HG02981 (cell line): ENCODE data around the gene LRG1.

Experiments used
- ATAC-seq: cut with Tn5 transposase; IDR thresholded peaks from one replicate; pipeline ENCODE4 v1.9.1; 2021; ENCODE audit warnings: mild to moderate bottlenecking, moderate library complexity; ENCODE audit not compliant: unreplicated experiment

LRG1 gene

DNA sequence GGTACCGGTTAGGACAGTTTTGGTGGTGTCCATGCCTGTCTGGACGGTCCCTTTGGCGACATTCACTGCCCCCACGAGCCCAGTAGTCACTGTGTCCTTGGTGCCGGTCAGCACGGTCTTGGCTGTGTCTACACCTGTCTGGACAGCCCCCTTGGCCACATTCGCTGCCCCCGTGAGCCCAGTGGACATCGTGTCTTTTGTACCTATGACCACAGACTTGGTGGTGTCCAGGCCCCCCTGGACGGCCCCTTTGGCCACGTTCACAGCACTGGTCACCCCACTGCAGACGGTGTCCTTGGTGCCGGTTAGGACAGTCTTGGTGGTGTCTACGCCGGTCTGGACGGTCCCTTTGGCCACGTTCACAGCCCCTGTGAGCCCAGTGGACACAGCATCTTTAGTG lies 27.8 kb downstream of the LRG1 start:
- no peak for ATAC-seq

DNA sequence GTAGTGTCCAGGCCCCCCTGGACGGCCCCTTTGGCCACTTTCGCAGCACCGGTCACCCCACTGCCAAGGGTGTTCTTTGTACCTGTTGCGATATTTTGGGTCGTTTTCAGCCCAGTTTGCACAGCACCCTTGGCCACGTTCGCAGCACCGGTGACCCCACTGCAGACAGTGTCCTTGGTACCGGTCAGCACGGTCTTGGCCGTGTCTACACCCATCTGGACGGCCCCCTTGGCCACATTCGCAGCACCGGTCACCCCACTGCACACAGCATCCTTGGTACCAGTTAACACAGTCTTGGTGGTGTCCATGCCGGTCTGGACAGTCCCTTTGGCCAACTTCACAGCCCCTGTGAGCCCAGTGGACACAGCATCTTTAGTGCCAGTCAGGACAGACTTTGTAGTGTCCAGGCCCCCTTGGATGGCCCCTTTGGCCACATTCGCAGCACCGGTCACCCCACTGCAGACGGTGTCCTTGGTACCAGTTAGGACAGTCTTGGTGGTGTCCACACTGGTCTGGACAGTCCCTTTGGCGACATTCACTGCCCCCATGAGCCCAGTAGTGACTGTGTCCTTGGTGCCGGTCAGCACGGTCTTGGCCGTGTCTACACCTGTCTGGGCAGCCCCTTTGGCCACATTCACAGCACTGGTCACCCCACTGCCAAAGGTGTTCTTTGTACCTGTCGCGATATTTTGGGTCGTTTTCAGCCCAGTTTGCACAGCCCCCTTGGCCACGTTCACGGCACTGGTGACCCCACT lies 28.4 kb downstream of the LRG1 start:
- ATAC-seq, result no peak

DNA sequence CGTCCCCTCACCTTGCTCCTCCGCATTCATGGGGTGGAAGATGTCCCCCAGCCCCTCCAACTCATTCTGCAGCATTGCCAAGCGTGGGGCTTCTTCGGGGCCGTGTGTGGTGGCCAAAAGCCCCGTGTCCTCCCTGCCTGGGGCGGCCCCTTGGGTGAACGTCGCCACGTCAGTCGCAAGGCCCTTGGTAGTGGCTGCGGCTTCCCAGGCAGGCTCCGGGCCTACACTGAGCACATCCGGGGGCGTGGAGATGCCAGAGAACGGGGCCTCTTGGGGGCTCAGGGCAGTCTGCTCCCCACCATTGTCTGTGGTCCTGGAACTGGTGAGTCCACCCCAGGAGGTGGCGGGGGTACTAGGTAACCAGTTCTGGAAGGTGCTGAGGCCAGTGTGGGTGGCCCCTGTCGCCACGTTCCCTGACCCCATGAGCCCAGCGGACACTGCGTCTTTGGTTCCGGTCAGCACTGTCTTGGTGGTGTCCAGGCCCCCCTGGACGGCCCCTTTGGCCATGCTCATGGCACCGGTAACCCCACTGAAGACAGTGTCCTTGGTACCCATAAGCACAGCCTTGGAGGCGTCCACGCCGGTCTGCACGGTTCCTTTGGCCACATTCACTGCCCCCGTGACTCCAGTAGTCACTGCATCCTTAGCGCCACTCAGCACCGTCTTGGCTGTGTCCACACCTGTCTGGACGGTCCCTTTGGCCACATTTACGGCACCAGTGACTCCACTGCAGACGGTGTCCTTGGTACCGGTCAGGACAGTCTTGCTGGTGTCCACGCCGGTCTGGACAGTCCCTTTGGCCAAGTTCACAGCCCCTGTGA lies 29.2 kb downstream of the LRG1 start:
- ATAC-seq, result no peak

DNA sequence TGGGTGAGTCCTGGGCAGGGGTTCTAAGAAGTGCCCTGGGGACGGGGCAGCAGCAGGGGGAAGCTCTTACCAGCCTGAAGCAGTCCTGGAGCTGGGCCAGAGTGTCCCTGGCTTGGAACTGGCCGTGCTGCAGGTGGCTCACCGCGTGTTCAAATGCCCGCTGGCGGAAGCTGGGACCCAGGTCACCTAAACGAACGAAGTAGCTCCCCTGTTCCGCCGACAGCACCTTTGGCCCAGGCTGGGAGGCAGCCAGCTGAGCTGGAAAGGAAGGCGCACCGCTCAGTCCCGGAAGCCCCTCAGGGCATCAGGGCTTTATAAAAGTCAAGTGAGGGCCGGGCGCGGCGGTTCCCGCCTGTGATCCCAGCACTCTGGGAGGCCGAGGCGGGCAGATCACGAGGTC lies 31.1 kb downstream of the LRG1 start:
- ATAC-seq, result no peak

DNA sequence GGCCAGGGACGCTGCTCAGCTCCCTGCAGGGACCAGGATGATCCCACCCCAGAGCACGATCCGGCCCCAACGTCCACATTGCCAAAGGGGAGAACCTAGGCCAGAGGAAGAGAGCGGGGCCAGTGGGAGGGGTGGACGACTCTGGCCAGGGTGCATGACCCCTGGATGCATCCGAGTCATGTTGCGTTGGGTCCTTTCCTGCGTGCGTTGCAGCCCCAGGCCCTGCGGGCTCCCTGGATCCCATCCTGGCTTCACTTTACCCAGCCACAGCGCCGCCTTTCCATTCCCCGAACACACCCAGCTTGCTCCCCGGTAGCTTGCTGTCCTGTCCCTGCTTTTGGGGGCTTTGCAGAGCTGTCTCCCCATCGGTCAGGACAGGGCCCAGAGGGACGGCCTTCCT lies 32.0 kb downstream of the LRG1 start:
- ATAC-seq, result no peak

DNA sequence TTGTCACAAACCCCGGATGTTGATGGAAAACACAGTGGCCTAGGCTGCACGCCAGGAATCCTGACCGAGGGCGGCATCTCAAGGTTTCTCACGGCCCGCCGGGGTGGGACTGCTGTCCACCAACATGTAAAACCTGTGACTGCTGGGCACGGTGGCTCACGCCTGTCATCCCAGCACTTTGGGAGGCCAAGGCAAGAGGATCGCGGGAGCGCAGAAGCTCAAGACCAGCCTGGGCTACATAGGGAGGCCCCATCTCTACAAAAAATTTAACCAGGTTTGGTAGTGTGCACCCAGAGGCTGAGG lies 32.7 kb downstream of the LRG1 start:
- no peak for ATAC-seq

DNA sequence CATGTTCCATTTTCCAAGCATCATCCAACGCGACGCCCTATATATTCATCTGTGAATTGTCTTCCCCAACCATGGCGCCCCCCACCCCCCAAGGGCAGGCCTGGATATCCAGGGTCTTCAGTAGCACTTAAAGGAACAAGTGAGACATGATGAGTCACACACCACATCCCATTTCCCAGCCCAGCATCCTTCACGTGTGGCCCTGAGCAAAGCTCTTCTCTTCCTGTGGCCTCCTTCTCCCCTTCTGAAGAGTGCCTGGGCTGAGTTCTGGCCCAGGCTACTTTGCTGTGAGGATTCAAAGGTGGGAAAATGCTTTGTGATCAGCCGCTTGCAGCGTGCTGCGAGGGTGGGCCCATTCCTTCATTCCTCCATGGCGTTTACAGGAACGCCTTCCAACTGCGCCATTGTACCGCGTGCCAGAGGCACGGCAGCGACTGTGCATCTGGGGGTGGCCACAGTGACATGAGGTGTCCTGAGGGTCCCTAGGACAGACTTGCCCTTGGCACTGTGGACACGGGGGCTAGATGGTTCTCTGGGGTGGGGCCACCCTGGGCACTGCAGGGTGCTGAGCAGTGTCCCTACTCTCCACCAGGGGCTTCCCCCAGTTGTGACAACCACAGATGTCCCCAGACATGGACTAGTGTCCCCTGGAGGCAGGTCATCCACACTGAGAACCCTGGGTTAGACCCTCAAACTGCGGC lies 33.2 kb downstream of the LRG1 start:
- no peak for ATAC-seq

DNA sequence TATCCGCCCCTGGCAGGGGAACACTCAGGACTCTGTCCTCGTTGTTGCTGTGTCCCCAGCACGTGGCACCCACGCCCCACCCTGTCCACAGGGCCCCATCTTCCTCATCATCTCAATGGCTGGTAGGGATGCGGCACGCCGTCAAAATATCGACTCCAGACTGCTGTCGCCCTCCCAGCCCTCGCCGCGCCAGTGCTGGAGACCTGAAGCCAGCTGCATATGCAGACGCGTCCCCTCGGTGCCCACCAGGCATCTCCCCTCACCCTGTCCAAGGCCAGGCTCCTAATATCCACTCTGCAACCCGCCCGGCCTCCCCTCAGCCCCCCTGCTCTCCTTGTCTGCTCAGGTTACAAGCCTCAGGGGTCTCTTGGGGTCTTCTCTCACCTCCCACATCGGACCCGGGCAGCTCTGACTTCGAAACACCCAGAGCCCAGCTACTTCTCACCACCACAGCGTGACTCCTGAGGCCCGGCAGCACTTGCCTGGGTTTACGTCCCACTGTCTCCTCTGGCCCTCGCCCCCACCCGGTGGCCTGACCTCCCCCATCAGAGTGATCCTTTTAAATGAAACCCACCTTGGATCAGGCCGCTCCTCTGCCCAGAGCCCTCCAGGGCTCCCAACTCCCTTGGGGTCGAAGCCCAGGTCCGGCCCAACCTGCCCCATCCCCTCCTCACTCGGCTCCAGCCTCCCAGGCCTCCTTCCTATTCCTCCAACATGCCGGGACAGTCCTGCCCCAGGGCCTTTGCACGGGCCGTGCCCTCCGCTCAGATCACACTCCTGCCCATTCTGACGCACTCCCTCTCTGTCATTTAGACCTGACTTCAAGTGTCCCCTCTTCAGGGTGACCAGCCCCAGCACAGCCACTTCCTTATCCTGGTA lies 34.0 kb downstream of the LRG1 start:
- no peak for ATAC-seq

DNA sequence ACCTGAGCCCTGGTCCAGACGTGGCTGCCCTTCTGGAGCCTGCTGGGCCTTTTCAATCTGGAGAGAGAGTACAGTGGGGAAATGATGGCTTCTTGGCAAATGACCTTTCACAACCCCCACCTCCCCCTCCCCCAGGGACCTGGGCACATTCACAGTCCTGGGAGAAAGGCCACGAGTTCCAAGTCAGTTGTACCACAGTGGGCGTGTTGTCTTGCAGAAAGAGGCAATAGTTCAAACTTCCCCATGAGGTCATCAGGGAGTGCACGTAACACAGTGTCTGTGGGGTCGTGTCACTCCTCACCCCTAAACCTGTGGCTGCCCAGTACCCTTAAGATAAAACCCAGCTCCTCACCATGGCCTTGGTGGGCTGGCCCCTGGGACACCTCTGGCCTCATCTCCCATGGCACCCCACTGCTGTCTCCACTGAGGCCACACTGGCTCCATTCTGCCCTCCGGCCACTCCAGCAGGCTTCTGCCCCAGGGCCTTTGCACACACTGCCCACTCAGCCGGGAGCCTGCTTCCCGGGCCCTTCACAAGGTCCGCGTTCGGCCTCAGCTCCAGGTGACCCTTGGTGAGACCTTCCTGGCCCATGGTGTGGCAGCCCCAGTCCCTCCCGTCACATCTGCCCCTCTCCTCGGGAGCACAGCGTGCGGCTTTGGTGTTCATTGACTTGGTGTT lies 34.8 kb downstream of the LRG1 start:
- no peak for ATAC-seq

DNA sequence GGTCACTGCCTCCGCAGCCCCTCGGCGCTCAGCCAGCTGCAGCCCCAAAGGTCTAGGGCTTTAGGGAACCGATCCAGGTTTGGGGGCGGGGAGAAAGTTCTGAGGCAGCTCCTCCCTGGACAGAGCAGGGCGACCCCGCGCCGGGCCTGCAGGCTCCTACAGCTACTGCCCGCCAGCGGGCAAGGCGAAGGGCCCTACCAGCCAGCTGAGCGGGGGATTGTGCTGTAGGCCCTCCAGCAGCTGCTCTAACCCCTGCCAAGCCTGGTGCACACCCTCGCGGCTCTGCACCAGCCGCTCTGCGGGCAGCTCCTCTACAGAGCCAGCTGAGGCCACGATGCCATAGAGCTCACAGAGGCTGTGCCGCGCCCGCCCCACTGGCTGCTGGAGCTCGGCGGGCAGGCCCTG lies 35.5 kb downstream of the LRG1 start:
- ATAC-seq, result no peak

DNA sequence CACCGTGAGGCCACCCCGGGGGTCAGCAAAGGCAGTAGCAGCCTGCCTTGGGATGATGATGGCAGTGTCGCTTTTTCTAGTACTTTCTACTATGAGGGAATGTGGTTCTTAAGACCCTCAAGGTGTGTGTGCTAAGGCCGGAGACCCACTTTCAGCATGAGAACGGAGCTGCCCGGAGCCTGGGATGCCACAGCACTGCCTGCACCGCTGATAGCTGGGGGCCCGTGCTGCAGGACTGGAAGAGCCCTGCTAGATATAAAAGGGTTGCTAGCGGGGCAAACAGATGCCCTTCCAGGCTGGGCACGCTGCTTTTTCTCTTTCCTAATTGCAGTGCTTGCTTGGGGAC lies 36.0 kb downstream of the LRG1 start:
- no peak for ATAC-seq

DNA sequence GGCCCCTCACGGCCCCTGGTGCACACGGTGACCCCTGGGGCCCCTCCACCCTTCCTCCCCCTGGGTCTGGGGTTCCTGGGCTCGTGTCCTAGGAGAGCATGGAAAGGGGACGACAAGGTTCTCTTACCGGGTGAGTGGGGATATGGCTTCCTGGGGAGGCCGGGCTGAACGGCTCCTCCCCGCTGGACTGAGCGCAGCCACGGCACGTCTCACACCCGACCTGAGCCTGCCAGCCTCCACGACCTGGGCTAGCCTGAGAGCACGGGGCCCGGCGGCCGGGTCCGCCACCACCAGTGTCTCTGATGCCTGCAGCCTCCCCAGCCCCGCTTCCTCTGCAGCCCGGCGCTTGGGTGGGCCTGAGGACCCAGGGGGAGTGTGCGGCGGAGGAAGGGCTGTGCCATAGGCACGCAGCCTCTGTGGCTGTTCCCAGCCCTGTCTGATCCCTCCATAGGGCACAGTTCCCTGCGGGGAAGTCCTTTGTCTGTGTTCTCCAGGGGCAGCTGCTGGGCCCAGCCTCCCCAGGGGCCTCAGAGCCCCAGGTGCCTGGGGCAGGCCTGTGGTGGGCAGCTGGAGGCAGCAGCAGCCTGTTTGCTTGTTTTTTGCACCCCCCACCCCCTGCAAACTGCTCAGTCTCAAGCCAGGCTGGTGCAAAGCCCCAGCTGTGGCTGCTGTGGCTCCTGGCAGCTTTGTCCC lies 36.6 kb downstream of the LRG1 start:
- ATAC-seq, result no peak

DNA sequence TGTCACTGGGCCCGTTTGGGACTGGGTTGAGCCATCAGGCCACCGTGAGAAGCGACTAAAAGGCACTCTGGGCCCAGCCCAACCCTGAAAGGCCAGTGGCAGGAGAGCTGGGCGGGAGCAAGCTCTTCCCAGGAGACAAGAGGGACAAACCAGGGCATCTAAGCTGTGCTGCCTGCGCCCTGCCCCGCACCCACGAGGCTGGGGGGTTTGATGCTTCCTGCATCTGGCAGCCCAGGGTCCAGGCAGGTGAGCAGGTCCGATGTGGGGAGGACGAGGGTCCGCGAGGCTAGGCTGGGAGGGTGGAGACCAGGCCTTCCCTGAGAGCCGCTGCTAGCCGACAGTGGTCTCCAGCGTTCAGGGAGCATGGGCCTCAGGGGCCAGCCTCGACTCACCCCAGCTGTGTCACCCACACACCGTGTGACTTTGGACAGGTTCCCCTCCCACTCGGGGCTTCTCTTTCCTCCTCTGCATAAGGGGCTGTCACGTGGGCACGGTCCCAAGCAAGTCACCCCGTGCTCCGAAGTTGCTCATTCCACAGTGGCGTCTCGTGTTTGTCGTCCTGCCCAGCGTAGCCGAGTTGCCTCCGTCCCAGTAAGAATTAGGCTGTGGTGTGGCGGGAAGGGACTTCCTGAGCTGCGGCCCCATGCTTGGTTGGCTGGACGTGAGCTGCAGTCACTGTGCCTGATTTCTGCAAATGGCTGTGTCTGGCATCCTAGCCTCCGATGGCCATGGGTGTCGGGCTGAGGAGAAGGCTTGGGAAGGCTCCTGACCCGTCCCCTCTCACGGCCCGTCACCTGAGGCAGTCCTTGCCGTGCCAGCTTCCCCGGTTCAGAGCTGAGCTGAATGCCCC lies 37.3 kb downstream of the LRG1 start:
- ATAC-seq, result no peak

DNA sequence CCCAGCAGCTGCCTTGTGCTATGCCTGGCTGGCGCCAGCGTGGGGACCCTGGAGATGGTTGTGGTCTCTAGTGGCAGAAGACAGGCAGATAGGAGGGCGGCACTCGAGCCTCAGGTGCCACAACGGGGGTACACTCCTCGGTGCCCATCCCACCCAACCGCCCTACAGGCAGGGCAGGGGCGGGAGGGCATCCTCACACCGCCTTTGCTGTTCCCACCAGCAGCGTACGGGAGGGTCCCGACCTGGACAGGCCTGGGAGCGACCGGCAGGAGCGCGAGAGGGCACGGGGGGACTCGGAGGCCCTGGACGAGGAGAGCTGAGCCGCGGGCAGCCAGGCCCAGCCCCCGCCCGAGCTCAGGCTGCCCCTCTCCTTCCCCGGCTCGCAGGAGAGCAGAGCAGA lies 38.1 kb downstream of the LRG1 start:
- ATAC-seq, result no peak

DNA sequence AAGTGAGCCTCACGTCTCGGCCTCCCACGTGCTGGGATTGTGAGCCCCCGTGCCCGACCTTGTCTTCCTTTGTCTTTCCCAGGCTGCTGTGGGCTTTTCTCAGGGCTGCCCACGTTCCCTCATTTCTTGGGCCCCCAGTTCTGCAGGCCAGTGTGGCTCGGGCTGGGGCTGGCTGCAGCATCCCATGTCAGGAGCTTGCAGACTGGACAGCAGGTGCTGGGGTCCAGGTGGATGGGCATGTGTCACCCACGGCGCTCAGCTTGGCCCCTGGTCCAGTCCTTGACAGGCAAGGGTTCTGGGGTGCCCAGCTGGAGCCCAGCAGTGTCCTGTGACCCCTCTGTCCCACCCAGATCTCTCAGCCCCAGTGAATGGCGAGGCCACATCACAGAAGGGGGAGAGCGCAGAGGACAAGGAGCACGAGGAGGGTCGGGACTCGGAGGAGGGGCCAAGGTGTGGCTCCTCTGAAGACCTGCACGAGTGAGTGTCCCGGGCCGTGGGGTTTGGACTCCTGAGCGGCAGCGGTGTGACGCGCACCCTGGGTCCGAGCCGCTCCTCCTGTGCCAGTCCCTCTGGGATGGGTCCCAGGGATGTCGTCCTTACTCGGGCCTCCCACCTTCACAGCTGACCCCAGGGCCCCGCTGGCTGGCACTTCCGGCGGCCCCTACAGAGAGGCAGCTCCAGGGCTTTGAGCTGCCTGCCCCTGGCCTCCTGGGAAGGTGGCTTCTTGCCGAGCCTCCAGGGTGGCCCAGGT lies 38.8 kb downstream of the LRG1 start:
- no peak for ATAC-seq

DNA sequence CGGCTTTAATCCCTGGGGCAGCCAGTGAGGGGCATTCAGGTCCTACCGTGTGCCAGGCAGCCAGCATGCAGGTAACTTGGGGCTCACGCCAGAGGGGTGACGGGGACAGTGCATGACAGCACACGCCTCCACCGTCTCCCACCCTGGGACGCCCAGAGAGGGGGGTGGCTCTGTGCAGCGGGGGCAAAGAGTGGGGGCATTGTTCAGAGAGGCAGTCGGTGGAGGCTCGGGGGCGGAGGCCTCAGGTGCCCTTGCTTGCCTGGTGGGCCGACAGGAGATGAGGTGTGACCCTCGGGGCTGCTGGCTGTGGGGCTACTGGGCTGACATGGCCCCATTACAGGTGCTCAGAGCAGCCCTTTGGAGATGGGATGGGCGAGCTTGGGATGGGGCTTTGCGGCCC lies 40.0 kb downstream of the LRG1 start:
- ATAC-seq, result no peak

DNA sequence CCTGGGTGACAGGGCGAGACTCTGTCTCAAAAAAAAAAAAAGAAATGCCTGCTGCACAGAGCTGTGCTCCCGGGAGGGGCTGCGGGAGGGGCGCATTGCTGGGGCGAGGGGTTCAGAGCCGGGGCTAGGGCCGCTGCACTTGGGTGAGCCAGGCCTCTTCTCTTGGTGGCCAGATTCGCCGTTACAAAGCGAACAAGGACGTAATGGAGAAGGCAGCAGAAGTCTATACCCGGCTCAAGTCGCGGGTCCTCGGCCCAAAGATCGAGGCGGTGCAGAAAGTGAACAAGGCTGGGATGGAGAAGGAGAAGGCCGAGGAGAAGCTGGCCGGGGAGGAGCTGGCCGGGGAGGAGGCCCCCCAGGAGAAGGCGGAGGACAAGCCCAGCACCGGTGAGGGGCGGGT lies 40.5 kb downstream of the LRG1 start:
- ATAC-seq, result no peak

DNA sequence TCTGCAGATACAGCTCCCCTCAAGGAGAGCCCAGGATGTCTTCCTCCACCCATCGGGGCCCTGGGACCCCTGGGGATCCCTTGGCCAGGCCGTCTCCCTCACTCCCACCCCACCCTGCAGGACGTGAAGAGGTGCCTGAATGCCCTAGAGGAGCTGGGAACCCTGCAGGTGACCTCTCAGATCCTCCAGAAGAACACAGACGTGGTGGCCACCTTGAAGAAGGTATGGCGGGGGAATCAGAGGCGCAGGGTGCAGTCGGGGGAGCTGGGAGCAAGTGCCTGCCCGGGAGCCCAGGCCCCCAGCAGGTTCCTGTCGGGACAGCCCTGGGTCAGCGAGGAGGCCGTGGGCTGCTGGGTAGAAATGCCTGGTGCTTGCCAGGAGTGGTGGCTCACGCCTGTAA lies 41.1 kb downstream of the LRG1 start:
- no peak for ATAC-seq
